ENCODE measurements around the gene ZSCAN2.
"Not testable (repeated sequence)": the region's sequence is repeated elsewhere in the genome, so short reads cannot be mapped to it uniquely, and the experiment has no call there.

ZSCAN2 gene

DNA sequence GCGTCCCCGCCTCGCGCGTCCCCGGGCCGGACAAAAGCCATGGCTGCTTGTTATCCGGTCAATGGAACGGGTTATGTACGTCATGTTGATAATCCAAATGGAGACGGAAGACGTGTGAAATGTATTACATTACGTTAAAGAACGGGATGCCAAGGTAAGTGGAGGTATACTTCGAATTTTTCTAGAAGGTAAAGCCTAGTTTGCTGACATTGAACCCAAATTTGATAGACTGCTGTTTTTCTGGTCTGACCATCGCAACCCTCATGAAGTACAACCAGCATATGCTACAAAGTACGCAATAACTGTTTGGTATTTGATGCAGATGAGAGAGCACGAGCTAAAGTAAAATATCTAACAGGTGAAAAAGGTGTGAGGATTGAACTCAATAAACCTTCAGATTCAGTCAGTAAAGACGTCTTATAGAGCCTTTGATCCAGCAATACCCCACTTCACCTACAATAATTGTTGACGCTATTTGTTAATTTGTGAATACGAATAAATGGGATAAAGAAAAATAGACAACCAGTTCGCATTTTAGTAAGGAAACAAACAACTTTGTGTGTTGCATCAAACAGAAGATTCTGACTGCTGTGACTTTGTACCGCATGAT lies 33.5 kb downstream of the ZSCAN2 start:
- Histone ChIP-seq H3K4me3 (ENCODE audit: low read length) (peak overlapping the region; percentile 38; the same call in 1 of the 2 replicates), H3K4me1 (ENCODE audit: control insufficient read depth, insufficient read depth, low read length) (no peaks in the 10 kb centered on the region; the same call in 1 of the 2 replicates), H3K9me3 (ENCODE audit: control insufficient read depth, insufficient read depth, low read length) (no peaks in the 10 kb centered on the region), H3K36me3 (ENCODE audit: control insufficient read depth, insufficient read depth, low read length) (no peaks in the 10 kb centered on the region), H3K27ac (ENCODE audit: low read length) (no peak overlapping the region), H3K27me3 (ENCODE audit: control insufficient read depth, insufficient read depth, low read length) (no peaks in the 10 kb centered on the region)
- 100% methylated on average over 2 of the region's 23 CpGs for WGBS (ENCODE audit: insufficient coverage, insufficient read length)
- DNase-seq (ENCODE audit: low read depth, low spot score) = no peak

DNA sequence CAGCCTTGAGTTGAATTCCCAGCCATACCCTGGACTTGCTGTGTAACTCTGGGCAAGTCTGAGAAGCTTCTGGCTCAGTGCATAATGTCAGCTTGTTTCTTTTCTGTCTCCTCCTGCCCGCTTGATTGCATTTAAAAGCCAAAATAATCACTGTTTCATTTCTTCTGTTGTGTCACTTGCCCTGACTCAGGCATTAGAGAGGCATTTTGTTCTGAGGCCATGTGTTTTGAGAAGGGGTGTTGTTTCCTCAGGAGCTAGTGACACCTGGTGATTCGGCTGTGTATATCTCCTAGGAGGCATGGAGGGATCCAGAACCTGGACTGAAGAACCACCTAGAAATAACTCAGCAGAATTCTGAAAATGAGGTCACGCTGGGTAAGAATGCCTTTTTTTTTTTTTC lies 37.3 kb downstream of the ZSCAN2 start:
- Histone ChIP-seq H3K4me3 (ENCODE audit: low read length) (no peak overlapping the region), H3K27me3 (ENCODE audit: control insufficient read depth, insufficient read depth, low read length) (no peaks in the 10 kb centered on the region), H3K9me3 (ENCODE audit: control insufficient read depth, insufficient read depth, low read length) (no peaks in the 10 kb centered on the region), H3K4me1 (ENCODE audit: control insufficient read depth, insufficient read depth, low read length) (no peaks in the 10 kb centered on the region), H3K36me3 (ENCODE audit: control insufficient read depth, insufficient read depth, low read length) (peaks cover 5% of the 10 kb centered on the region; the same call in 1 of the 2 replicates), H3K27ac (ENCODE audit: low read length) (no peak overlapping the region)
- DNase-seq (ENCODE audit: low read depth, low spot score) = no peak
- no CpG with 5 or more reads among the region's 3 CpGs for WGBS (ENCODE audit: insufficient coverage, insufficient read length)

DNA sequence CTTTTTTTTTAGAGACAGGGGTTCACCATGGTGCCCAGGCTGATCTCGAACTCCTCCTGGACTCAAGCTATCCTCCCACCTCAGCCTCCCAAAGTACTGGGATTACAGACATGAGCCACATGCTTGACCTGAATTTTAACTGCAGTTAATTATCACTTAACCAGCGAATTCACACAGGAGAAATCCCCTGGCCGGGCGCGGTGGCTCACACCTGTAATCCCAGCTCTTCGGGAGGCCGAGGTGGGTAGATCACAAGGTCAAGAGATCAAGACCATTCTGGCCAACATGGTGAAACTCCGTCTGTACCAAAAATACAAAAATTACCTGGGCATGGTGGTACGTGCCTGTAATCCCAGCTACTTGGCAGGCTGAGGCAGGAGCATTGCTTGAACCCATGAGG lies 41.1 kb downstream of the ZSCAN2 start:
- not testable (repeated sequence) for H3K27me3 ChIP-seq (ENCODE audit: control insufficient read depth, insufficient read depth, low read length); H3K4me3 ChIP-seq (ENCODE audit: low read length); H3K9me3 ChIP-seq (ENCODE audit: control insufficient read depth, insufficient read depth, low read length); DNase-seq (ENCODE audit: low read depth, low spot score); H3K4me1 ChIP-seq (ENCODE audit: control insufficient read depth, insufficient read depth, low read length); H3K27ac ChIP-seq (ENCODE audit: low read length)
- WGBS (ENCODE audit: insufficient coverage, insufficient read length) = no CpG with 5 or more reads among the region's 9 CpGs
- peaks cover 26% of the 10 kb centered on the region for H3K36me3 ChIP-seq (ENCODE audit: control insufficient read depth, insufficient read depth, low read length)

DNA sequence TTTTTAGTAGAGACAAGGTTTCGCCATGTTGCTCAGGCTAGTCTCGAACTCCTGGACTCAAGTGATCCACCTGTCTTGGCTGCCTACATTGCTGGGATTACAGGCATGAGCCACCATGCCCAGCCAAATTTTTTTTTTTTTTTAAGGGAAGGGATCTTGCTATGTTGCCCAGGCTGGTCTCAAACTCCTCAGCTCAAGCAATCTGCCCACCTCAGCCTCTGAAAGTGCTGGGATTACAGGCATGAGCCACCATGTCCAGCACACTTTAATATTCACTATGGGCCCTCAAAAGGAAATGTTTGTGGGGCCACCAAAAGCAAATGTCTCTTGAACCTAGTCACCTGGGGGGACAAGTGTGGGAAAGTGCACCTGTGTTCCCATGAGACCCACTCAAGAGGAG lies 41.8 kb downstream of the ZSCAN2 start:
- peaks cover 30% of the 10 kb centered on the region for H3K36me3 ChIP-seq (ENCODE audit: control insufficient read depth, insufficient read depth, low read length)
- H3K4me1 ChIP-seq (ENCODE audit: control insufficient read depth, insufficient read depth, low read length) = not testable (repeated sequence)

DNA sequence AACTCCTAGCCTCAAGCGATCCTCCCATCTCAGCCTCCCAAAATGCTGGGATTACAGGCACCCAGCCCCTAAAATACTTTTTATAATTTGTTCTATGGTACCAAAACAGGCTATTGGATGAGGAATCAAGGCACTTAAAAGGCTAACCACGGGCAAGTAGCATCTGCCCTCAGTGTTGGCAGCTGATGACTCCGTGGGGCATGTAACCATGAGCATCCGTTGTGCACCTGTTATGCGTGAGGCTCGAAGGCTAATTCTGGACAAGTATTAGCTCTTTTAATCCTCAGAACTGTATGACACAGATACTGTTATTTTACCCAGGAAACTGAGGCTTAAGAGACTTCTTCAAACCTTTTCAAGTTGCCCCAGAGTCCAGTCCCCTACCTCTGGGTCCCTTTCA lies 43.0 kb downstream of the ZSCAN2 start:
- H3K4me3 ChIP-seq (ENCODE audit: low read length) = no peak overlapping the region
- H3K4me1 ChIP-seq (ENCODE audit: control insufficient read depth, insufficient read depth, low read length) = no peaks in the 10 kb centered on the region
- WGBS (ENCODE audit: insufficient coverage, insufficient read length) = no CpG with 5 or more reads among the region's 6 CpGs
- no peaks in the 10 kb centered on the region for H3K27me3 ChIP-seq (ENCODE audit: control insufficient read depth, insufficient read depth, low read length)
- peaks cover 40% of the 10 kb centered on the region for H3K36me3 ChIP-seq (ENCODE audit: control insufficient read depth, insufficient read depth, low read length)
- no peaks in the 10 kb centered on the region for H3K9me3 ChIP-seq (ENCODE audit: control insufficient read depth, insufficient read depth, low read length)
- no peak overlapping the region for H3K27ac ChIP-seq (ENCODE audit: low read length)
- no peak for DNase-seq (ENCODE audit: low read depth, low spot score)

More for the DNA sequence above, 41.8 kb downstream of the ZSCAN2 start:
- H3K4me3 ChIP-seq (ENCODE audit: low read length); H3K9me3 ChIP-seq (ENCODE audit: control insufficient read depth, insufficient read depth, low read length); H3K27me3 ChIP-seq (ENCODE audit: control insufficient read depth, insufficient read depth, low read length); DNase-seq (ENCODE audit: low read depth, low spot score); H3K27ac ChIP-seq (ENCODE audit: low read length): not testable (repeated sequence)
- no CpG with 5 or more reads among the region's 2 CpGs for WGBS (ENCODE audit: insufficient coverage, insufficient read length)

DNA sequence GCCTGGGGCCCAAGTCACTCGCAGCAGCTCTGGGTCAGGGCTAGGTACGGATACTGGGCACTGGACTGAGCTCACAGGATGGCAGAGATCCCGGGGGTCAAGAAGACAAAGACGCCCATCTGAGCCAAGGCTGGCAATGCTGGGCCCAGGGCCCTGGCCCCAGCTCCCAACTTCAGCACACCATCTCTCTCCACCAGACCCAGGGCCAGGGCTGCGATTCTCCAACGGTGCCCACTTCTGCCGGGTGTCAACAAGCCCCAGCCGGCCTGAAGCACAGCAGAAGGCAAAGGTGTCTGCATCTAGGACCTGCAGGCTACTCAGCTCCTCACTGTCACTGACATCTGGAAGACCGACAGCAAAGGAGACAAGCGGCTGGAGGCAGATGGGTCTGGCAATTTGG lies 44.7 kb downstream of the ZSCAN2 start:
- WGBS (ENCODE audit: insufficient coverage, insufficient read length) = no CpG with 5 or more reads among the region's 10 CpGs
- Histone ChIP-seq H3K27ac (ENCODE audit: low read length) (no peak overlapping the region), H3K4me3 (ENCODE audit: low read length) (no peak overlapping the region), H3K27me3 (ENCODE audit: control insufficient read depth, insufficient read depth, low read length) (no peaks in the 10 kb centered on the region), H3K36me3 (ENCODE audit: control insufficient read depth, insufficient read depth, low read length) (peaks cover 39% of the 10 kb centered on the region), H3K9me3 (ENCODE audit: control insufficient read depth, insufficient read depth, low read length) (no peaks in the 10 kb centered on the region), H3K4me1 (ENCODE audit: control insufficient read depth, insufficient read depth, low read length) (no peaks in the 10 kb centered on the region)
- DNase-seq (ENCODE audit: low read depth, low spot score) = no peak

DNA sequence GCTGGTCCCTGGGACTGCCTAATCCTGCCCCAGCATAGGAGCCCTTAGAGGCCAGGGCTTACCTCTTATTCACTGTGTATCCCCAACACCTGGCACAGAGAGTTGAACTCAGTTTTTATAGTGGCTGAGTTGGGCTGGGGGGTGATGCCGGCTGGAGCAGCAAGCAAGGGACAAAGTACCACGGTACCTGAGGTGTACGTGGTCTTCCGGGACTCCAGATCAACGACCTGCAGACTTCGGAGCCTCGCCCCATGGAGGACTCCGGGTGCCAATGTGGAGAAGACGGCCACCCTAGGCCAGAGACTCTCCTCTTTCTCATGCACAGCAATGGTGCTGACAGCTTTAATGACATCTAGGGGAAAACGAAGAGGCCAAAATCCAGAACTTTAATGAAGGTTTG lies 45.2 kb downstream of the ZSCAN2 start:
- no peak overlapping the region for H3K27ac ChIP-seq (ENCODE audit: low read length)
- no peak for DNase-seq (ENCODE audit: low read depth, low spot score)
- no CpG with 5 or more reads among the region's 10 CpGs for WGBS (ENCODE audit: insufficient coverage, insufficient read length)

DNA sequence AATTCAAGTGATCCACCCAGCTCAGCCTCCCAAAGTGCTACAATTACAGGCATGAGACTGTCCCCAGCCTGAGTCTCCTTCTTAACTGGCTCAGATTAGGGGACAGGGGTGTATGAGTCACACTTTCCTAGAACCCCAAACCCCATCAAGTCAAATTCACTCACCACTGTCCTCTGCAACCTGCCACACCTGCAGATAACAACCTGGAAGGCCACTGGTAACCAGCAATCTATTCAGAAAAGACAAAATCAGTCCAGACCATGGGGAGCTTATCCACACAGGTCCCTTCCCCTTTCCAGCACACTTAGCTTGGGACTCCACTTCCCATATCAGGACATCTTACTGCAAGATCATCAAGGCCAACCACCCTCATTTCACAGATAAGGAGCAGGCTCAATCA lies 46.9 kb downstream of the ZSCAN2 start:
- Histone ChIP-seq H3K27ac (ENCODE audit: low read length) (no peak overlapping the region), H3K9me3 (ENCODE audit: control insufficient read depth, insufficient read depth, low read length) (no peaks in the 10 kb centered on the region), H3K27me3 (ENCODE audit: control insufficient read depth, insufficient read depth, low read length) (no peaks in the 10 kb centered on the region), H3K4me1 (ENCODE audit: control insufficient read depth, insufficient read depth, low read length) (no peaks in the 10 kb centered on the region), H3K36me3 (ENCODE audit: control insufficient read depth, insufficient read depth, low read length) (peaks cover 43% of the 10 kb centered on the region), H3K4me3 (ENCODE audit: low read length) (no peak overlapping the region)
- DNase-seq (ENCODE audit: low read depth, low spot score) = no peak

More for the DNA sequence above, 45.2 kb downstream of the ZSCAN2 start:
- Histone ChIP-seq H3K4me1 (ENCODE audit: control insufficient read depth, insufficient read depth, low read length) (no peaks in the 10 kb centered on the region), H3K4me3 (ENCODE audit: low read length) (no peak overlapping the region), H3K36me3 (ENCODE audit: control insufficient read depth, insufficient read depth, low read length) (peaks cover 39% of the 10 kb centered on the region), H3K27me3 (ENCODE audit: control insufficient read depth, insufficient read depth, low read length) (no peaks in the 10 kb centered on the region), H3K9me3 (ENCODE audit: control insufficient read depth, insufficient read depth, low read length) (no peaks in the 10 kb centered on the region)

DNA sequence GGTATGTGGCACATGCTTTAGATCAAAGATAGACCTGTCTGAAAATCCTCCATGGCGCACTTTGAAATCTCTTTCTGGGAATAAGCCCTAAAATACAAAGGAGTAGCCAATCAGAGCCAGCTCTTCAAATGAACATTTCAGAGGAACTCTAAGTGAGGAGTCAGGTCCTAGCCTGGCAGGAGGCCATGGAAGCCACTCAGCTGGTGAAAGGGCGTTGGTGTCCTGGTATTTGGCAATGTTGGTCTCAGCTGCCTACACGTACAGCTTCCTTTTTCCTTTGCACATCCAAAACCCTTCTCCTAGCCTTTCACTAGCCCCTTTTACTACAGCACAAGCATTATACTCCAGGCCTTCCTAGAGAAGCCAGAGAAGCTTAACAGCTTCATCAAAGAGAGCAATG lies 47.7 kb downstream of the ZSCAN2 start:
- Histone ChIP-seq H3K4me1 (ENCODE audit: control insufficient read depth, insufficient read depth, low read length) (no peaks in the 10 kb centered on the region), H3K27ac (ENCODE audit: low read length) (no peak overlapping the region), H3K9me3 (ENCODE audit: control insufficient read depth, insufficient read depth, low read length) (no peaks in the 10 kb centered on the region), H3K36me3 (ENCODE audit: control insufficient read depth, insufficient read depth, low read length) (peaks cover 39% of the 10 kb centered on the region), H3K4me3 (ENCODE audit: low read length) (no peak overlapping the region), H3K27me3 (ENCODE audit: control insufficient read depth, insufficient read depth, low read length) (no peaks in the 10 kb centered on the region)
- WGBS (ENCODE audit: insufficient coverage, insufficient read length) = no CpG with 5 or more reads among the region's 3 CpGs
- DNase-seq (ENCODE audit: low read depth, low spot score) = no peak

DNA sequence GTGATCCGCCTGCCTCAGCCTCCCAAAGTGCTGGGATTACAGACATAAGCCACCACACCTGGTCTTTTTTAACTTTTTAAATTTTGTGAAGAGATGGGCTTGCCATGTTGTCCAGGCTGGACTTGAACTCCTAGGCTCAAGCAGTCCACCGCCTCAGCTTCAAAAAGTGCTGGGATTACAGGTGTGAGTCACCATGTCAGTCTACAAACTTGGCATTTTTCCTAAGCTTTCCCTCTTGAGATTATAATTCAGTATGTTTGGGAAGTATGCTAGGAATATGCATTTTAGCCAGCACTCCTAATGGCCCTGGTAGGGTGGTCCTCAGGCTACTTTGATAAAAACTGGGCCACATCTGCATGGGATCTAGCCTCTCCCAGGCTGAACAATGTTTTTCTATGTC lies 48.9 kb downstream of the ZSCAN2 start:
- Histone ChIP-seq H3K36me3 (ENCODE audit: control insufficient read depth, insufficient read depth, low read length) (peaks cover 34% of the 10 kb centered on the region), H3K4me3 (ENCODE audit: low read length) (no peak overlapping the region), H3K4me1 (ENCODE audit: control insufficient read depth, insufficient read depth, low read length) (no peaks in the 10 kb centered on the region), H3K27ac (ENCODE audit: low read length) (no peak overlapping the region), H3K27me3 (ENCODE audit: control insufficient read depth, insufficient read depth, low read length) (no peaks in the 10 kb centered on the region), H3K9me3 (ENCODE audit: control insufficient read depth, insufficient read depth, low read length) (no peaks in the 10 kb centered on the region)
- WGBS (ENCODE audit: insufficient coverage, insufficient read length) = no CpG with 5 or more reads among the region's 2 CpGs
- no peak for DNase-seq (ENCODE audit: low read depth, low spot score)

DNA sequence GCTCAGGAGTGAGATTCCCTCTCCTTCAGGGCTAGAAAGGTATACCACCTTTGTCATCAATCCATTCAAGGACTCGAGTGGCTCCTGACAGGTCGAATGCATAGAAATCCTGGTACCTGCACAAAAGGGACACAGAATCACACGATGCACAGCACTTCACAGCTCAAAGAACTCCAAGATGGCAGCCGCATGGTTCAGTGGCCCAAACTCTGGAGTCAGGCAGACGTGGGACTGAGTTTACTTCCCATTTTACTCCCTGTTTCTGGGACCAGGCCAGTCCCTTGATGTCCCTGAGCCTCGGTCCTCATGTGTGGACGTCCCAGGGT lies 52.7 kb downstream of the ZSCAN2 start:
- whole genome bisulfite sequencing (ENCODE audit: insufficient coverage, insufficient read length) = no CpG with 5 or more reads among the region's 7 CpGs
- Histone ChIP-seq H3K4me1 (ENCODE audit: control insufficient read depth, insufficient read depth, low read length) (no peaks in the 10 kb centered on the region), H3K36me3 (ENCODE audit: control insufficient read depth, insufficient read depth, low read length) (peaks cover 9% of the 10 kb centered on the region; the same call in 1 of the 2 replicates), H3K4me3 (ENCODE audit: low read length) (peak overlapping the region; percentile 79; the same call in 1 of the 2 replicates), H3K27me3 (ENCODE audit: control insufficient read depth, insufficient read depth, low read length) (no peaks in the 10 kb centered on the region; the same call in 1 of the 2 replicates), H3K9me3 (ENCODE audit: control insufficient read depth, insufficient read depth, low read length) (no peaks in the 10 kb centered on the region), H3K27ac (ENCODE audit: low read length) (no peak overlapping the region)
- no peak for DNase-seq (ENCODE audit: low read depth, low spot score)

All from iPS DF 6.9 (cell line).